Activated CD8-positive, alpha-beta memory T cell treated with anti-CD3 and anti-CD28 coated beads, Interleukin-2, amount 50 U/mL, for 4 hours (primary cell): ENCODE results near the gene IKZF3.
"Not testable (repeated sequence)": the region's sequence is repeated elsewhere in the genome, so short reads cannot be mapped to it uniquely, and the experiment has no call there.

ENCODE experiments used
- DNase-seq: peaks from one replicate; pipeline ENCODE4 v3.0.0-alpha.2; 2020

IKZF3 gene

GRCh38 chr17:39714234-39714633 lies 149.9 kb downstream of the IKZF3 start:
- DNase-seq: no peak

GRCh38 chr17:39711851-39712250 lies 152.3 kb downstream of the IKZF3 start:
- DNase-seq: no peak

- not testable (repeated sequence) for DNase-seq
Measured at GRCh38 chr17:39711071-39711470, 153.0 kb downstream of the IKZF3 start.

- no peak for DNase-seq
Measured at GRCh38 chr17:39709998-39710964, 153.8 kb downstream of the IKZF3 start.

- DNase-seq: no peak
Measured at GRCh38 chr17:39709319-39709997, 154.7 kb downstream of the IKZF3 start.
